KMS-11 (cell line): ENCODE measurements around the gene METTL15.
A peak's percentile ranks its signal among the peaks of the same experiment; 100 is the strongest.

Experiments
- H2AFZ ChIP-seq: fragments of 200-600 bp; sonication (generic); 2 replicates; pipeline ENCODE4 v1.6.1; 2016; ENCODE audit warnings: antibody characterized with exemption, mixed run types, low read depth
- H3K27ac ChIP-seq: fragments of 200-600 bp; sonication (generic); 2 replicates; pipeline ENCODE4 v1.6.1; 2016; ENCODE audit warnings: mild to moderate bottlenecking, mixed run types
- H3K27me3 ChIP-seq: fragments of 200-600 bp; sonication (generic); 2 replicates; pipeline ENCODE4 v1.6.1; 2017; ENCODE audit warnings: mild to moderate bottlenecking, low read depth, mixed run types, moderate library complexity; ENCODE audit not compliant: insufficient read depth
- H3K36me3 ChIP-seq: fragments of 200-600 bp; sonication (generic); 2 replicates; pipeline ENCODE4 v1.6.1; 2017; ENCODE audit warnings: mild to moderate bottlenecking, mixed run types; ENCODE audit not compliant: insufficient read depth
- H3K4me1 ChIP-seq: fragments of 200-600 bp; sonication (generic); 2 replicates; pipeline ENCODE4 v1.6.1; 2016; ENCODE audit warnings: mild to moderate bottlenecking, low read depth, mixed run types; ENCODE audit not compliant: poor library complexity, severe bottlenecking
- H3K4me2 ChIP-seq: fragments of 200-600 bp; sonication (generic); 2 replicates; pipeline ENCODE4 v1.7.0; 2016; ENCODE audit warnings: mild to moderate bottlenecking, mixed run types
- H3K4me3 ChIP-seq: fragments of 200-600 bp; sonication (generic); IDR thresholded peaks from 2 replicates; pipeline ENCODE4 v1.6.1; 2017; ENCODE audit warnings: low read depth, low read length, mixed read lengths; ENCODE audit not compliant: insufficient read depth
- H3K79me2 ChIP-seq: fragments of 200-600 bp; sonication (generic); 2 replicates; pipeline ENCODE4 v1.6.1; 2016; ENCODE audit warnings: low read depth, mixed run types; ENCODE audit not compliant: insufficient read depth
- H3K9ac ChIP-seq: fragments of 200-600 bp; sonication (generic); 2 replicates; pipeline ENCODE4 v1.6.1; 2016; ENCODE audit warnings: mild to moderate bottlenecking, mixed run types
- H4K20me1 ChIP-seq: fragments of 200-600 bp; sonication (generic); 2 replicates; pipeline ENCODE4 v1.6.1; 2016; ENCODE audit warnings: mild to moderate bottlenecking, mixed run types; ENCODE audit not compliant: insufficient read depth
- TF ChIP-seq, protein P1 (sequence below): fragments of 200-600 bp; sonication (generic); conservative IDR thresholded peaks from 2 replicates; pipeline ENCODE4 v1.6.1; 2017; ENCODE audit warnings: low read depth, mild to moderate bottlenecking, antibody characterized with exemption, low read length, moderate library complexity, mixed read lengths

The METTL15 gene

DNA sequence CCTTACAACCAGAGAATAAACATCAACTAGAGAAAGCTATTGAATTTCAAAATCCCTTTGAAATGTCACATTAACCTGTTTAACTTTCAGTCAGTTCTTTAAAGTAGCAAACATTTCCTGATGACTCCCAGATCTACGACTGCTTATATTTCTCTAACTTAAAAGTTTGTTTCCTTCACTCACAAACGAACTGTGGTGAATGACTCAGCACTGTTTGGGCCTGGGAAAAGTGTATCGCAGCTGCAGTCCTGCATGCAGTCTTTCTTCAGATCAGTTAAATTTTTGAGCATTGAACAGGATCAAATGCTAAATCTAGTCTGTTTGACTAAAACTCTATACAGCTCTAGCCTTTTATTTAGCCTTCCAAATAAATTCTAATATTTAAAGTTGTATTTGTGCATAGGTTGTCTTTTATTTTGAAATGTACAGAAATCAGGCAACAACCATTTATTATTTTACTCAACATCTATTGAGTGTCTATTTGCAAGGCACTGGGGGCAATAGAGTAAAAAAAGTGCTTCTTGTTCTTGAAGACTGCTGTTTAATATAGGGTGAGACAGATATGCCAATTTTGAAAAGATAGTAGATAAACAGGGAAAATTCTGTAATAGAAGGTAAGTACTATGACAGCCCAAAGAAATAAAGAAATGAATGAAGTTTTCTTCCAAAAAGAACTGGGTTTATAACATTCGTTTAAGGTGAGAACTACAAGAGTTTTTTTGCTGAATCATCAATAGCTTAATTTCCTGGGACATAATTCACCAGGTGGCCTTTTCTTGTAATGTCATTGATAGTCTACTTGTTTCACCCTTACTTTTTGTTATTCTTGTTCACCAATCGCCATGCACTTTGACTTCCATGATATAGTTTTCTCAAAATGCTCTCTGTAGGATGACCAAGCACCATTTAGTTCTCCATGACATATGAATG lies 235.4 kb downstream of the METTL15 start:
- peak overlapping the region; percentile 39; the same call in 1 of the 2 replicates for H3K27ac ChIP-seq
- no peak overlapping the region; the same call in 1 of the 2 replicates for H3K9ac ChIP-seq
- TF ChIP-seq, protein P1, sequence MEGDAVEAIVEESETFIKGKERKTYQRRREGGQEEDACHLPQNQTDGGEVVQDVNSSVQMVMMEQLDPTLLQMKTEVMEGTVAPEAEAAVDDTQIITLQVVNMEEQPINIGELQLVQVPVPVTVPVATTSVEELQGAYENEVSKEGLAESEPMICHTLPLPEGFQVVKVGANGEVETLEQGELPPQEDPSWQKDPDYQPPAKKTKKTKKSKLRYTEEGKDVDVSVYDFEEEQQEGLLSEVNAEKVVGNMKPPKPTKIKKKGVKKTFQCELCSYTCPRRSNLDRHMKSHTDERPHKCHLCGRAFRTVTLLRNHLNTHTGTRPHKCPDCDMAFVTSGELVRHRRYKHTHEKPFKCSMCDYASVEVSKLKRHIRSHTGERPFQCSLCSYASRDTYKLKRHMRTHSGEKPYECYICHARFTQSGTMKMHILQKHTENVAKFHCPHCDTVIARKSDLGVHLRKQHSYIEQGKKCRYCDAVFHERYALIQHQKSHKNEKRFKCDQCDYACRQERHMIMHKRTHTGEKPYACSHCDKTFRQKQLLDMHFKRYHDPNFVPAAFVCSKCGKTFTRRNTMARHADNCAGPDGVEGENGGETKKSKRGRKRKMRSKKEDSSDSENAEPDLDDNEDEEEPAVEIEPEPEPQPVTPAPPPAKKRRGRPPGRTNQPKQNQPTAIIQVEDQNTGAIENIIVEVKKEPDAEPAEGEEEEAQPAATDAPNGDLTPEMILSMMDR: no peak
- no peaks in the 10 kb centered on the region for H3K27me3 ChIP-seq
- peaks cover 16% of the 10 kb centered on the region for H3K4me1 ChIP-seq
- H3K4me3 ChIP-seq: no peak overlapping the region
- H3K4me2 ChIP-seq: peak overlapping the region; percentile 14; the same call in 1 of the 2 replicates
- H4K20me1 ChIP-seq: no peaks in the 10 kb centered on the region
- H2AFZ ChIP-seq: no peak overlapping the region
- H3K36me3 ChIP-seq: no peaks in the 10 kb centered on the region
- H3K79me2 ChIP-seq: no peaks in the 10 kb centered on the region

DNA sequence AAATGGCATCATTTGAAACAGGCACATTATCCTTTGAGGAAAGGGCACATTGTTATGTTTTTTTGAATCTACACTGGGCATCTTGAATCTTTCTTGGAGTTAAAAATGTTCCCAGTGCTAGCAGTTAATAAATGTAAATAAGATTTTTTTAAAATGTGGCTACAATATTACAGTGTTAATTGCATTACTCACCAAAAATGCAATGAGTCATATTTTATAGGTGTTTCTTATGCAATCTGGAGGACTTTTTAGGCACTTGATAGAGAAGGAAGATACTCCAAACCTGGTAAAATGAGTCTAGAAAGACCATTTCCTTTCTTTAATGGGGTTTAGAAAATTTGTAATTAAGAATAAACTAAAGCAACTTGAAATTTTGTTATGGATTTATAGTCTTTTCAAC lies 238.0 kb downstream of the METTL15 start:
- no peaks in the 10 kb centered on the region for H3K36me3 ChIP-seq
- H3K9ac ChIP-seq: no peak overlapping the region
- H3K4me3 ChIP-seq: no peak overlapping the region
- H3K4me2 ChIP-seq: no peak overlapping the region
- no peaks in the 10 kb centered on the region for H4K20me1 ChIP-seq
- peaks cover 16% of the 10 kb centered on the region for H3K4me1 ChIP-seq
- H3K27me3 ChIP-seq: no peaks in the 10 kb centered on the region
- H3K27ac ChIP-seq: no peak overlapping the region
- no peak overlapping the region for H2AFZ ChIP-seq
- TF ChIP-seq, protein P1: no peak
- H3K79me2 ChIP-seq: no peaks in the 10 kb centered on the region

DNA sequence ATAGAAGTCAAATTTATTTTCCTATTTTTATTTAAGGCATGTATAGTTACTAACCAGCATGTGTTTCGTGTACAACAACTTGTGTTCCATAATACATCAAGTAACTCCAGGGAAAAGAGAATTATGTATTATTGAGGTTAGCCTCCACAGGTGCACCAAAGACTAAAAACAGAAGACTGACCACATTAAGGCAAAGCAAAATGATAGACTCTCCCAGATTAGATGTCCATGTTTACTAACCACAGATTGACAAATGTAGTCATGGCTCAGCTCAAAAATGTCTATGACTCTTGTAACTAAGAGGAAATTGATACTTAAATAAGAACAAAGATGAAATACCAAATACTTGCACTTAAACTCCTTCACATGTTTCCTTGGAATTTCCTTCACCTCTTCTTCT lies 238.5 kb downstream of the METTL15 start:
- H3K9ac ChIP-seq: no peak overlapping the region
- no peak overlapping the region for H2AFZ ChIP-seq
- no peaks in the 10 kb centered on the region for H3K27me3 ChIP-seq
- no peaks in the 10 kb centered on the region for H3K36me3 ChIP-seq
- no peak overlapping the region for H3K4me3 ChIP-seq
- no peak overlapping the region for H3K27ac ChIP-seq
- no peaks in the 10 kb centered on the region for H3K79me2 ChIP-seq
- peaks cover 16% of the 10 kb centered on the region for H3K4me1 ChIP-seq
- TF ChIP-seq, protein P1: no peak
- H4K20me1 ChIP-seq: no peaks in the 10 kb centered on the region
- no peak overlapping the region for H3K4me2 ChIP-seq

DNA sequence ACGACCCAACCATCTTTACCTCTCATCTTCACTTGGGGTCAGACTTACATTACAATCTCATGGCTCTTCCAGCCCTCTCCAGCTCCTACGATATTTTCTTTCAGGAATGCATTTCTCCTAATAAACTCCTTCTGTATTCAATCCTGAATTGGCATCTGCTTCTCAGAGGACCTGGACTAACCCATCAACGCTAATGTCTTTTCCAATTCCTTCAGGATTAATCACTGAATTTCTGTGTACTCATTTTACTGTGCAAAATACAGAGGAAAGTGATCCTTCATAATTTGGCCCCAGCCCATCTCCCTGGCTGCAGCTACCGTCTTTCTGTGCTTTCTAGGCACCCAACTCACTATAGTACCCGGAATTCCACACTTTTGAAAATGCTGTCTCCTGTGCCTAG lies 239.2 kb downstream of the METTL15 start:
- H2AFZ ChIP-seq: no peak overlapping the region
- no peak overlapping the region for H3K4me3 ChIP-seq
- H3K4me2 ChIP-seq: no peak overlapping the region
- no peak overlapping the region for H3K9ac ChIP-seq
- no peaks in the 10 kb centered on the region for H3K27me3 ChIP-seq
- TF ChIP-seq, protein P1: no peak
- no peak overlapping the region for H3K27ac ChIP-seq
- no peaks in the 10 kb centered on the region for H4K20me1 ChIP-seq
- H3K36me3 ChIP-seq: no peaks in the 10 kb centered on the region
- H3K79me2 ChIP-seq: no peaks in the 10 kb centered on the region
- H3K4me1 ChIP-seq: peaks cover 16% of the 10 kb centered on the region
